GM19351 (cell line): Measurements from ENCODE around the gene TCF7L1.
"Not testable (repeated sequence)": the region's sequence is repeated elsewhere in the genome, so short reads cannot be mapped to it uniquely, and the experiment has no call there.

Source experiments
- ATAC-seq: cut with Tn5 transposase; IDR thresholded peaks from one replicate; pipeline ENCODE4 v1.9.1; 2021; ENCODE audit warnings: mild to moderate bottlenecking, moderate library complexity; ENCODE audit not compliant: unreplicated experiment

TCF7L1 gene, protein sequence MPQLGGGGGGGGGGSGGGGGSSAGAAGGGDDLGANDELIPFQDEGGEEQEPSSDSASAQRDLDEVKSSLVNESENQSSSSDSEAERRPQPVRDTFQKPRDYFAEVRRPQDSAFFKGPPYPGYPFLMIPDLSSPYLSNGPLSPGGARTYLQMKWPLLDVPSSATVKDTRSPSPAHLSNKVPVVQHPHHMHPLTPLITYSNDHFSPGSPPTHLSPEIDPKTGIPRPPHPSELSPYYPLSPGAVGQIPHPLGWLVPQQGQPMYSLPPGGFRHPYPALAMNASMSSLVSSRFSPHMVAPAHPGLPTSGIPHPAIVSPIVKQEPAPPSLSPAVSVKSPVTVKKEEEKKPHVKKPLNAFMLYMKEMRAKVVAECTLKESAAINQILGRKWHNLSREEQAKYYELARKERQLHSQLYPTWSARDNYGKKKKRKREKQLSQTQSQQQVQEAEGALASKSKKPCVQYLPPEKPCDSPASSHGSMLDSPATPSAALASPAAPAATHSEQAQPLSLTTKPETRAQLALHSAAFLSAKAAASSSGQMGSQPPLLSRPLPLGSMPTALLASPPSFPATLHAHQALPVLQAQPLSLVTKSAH

DNA sequence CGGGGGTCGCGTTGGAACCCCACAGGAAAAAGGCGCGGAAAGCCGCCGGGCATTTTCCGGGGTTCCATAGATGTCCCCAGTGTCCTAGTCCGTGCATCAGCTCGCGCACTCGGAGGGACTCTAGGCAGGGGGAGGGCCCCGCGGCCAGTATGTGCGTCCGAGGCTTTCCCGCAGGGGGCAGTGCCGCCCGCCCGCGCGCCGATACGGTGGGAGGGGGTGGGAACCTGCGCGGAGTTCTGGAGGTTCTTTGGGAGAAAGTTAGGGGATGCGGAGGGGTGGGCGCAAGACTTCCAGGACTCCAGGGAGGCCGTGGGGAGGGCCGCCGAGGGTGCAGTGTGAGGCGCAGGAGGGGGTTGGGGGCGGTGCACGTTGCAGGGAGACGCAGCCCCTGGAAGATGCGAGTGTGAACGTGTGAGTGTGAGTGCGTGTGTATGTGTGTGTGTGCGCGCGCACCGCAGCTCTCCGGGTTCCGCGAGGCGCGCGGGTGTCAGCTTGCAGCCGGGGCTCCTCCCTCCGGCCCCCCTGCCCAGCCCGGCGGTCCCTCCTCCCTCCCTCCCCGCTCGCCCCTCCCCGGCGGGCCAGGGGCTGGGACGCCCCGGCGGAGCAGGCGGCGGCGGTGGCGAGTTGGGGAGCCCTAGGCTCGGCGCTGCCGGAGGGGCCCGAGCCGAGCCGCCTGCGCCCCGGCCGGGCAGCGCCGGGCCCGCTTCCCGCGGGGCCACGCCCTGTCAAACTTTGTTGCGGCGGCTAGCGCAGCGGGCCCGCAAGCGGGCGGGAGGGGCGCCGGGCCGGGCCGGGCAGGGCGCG lies at the start of gene TCF7L1:
TCF7L1 (plus strand) TSS at position 559 of the 804 bp plus-strand sequence. CDS start 293 bp downstream, outside the sequence.
- peak; percentile 55 for ATAC-seq

DNA sequence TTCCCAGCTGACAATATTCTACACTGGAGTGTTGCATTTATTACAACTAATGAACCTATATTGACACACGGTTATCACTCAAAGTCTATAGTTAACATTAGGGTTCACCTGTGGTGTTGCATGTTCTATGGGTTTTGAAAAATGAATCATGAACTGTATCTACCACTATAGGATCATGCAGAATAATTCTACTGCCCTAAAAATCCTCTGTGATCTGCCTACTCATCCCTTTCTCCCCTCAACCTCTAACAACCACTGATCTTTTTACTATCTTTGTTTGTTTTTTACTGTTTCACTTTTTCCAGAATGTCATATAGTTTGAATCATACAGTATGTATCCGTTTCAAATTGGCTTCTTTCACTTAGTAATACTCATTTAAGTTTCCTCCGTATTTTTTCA lies 47.6 kb upstream of the TCF7L1 start:
- ATAC-seq: no peak

- no peak for ATAC-seq
These were observed 45.7 kb upstream of the TCF7L1 start for GRCh38 chr2:85087541-85087940.

DNA sequence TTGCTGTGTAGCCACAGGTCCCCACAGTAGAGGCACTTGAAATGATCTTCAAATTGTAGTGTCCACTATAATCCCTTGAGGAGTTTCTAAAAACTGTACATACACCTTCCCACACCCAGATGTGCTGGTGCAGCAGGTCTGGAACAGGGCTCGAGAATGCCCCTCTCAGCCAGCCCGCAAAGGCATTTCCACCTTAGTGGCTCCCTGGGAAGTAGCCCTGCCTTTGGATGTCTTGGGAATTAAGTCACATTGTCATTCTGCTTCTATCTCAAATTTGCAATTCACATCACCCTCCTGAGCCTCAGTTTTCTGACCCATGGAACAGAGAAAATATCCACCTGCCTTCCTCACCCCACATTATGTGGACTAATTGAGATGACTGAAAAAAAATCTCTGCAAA lies 44.3 kb upstream of the TCF7L1 start:
- no peak for ATAC-seq

DNA sequence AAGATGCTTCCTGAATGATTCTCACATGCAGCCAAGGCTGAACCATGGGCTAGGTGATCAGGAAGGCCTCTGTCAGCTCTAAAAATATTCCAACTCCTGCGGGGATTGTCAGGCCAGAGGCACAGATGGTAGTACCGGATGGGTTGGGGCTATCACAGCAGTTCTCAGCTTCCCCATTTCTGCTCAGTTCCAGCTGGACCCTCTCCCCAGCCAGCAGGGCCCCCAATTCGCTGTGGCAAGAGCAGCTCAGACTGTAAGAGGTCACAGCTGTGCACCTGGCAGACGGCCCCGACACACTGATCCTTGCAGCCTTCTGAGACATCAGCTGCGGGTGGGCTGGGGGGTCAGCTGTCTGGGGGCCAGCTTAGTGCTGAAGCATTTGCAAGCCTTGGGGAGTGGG lies 43.6 kb upstream of the TCF7L1 start:
- ATAC-seq: no peak

GRCh38 chr2:85091838-85092237 lies 41.4 kb upstream of the TCF7L1 start:
- no peak for ATAC-seq

DNA sequence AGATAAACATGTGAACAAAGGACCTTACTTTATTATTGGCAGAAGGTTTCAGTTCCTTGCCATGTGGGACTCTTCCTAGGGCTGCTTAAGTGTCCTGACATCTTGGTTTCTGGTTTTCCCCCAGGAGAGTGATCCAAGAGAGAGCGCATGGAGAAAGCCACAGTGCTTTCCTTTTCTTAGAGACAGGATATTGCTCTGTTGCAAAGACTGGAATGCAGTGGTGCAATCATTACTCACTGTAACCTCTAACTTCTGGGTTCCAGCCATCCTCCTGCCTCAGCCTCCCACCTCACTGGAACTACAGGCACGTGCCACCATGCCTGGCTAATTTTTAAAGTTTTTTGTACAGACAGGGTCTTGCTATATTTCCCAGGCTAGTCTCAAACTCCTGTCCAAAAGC lies 38.1 kb upstream of the TCF7L1 start:
- ATAC-seq: no peak

DNA sequence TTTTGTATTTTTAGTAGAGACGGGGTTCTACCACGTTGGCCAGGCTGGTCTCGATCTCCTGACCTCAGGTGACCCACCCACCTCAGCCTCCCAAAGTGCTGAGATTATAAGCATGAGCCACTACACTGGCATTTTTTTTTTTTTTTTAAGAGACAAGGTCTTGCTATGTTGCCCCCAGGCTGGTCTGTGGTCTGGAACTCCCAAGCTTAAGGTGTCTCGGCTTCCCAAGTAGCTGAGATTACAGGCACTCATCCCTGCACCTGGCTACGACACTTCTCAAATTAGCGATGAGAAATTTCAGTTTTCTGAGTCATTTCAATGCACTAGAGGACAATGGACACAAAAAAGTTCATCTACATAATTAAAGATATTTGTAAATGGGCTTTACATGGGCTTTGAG lies 36.6 kb upstream of the TCF7L1 start:
- no peak for ATAC-seq

DNA sequence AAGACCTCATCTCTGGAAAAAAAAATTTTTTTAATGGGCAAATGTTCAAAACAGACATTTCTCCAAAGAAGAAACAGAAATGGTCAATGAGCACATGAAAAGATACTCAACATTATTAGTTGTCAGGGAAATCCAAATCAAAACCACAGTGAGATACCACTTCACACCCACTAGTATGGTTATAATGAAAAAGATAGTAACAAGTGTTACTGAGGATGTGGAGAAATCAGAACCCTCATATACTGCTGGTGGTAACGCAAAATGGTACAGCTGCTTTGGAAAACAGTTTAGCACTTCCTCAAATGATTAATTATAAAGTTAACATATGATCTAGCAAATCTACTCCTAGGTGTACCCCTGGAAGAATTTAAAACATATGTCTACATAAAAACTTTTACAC lies 29.0 kb upstream of the TCF7L1 start:
- no peak for ATAC-seq

DNA sequence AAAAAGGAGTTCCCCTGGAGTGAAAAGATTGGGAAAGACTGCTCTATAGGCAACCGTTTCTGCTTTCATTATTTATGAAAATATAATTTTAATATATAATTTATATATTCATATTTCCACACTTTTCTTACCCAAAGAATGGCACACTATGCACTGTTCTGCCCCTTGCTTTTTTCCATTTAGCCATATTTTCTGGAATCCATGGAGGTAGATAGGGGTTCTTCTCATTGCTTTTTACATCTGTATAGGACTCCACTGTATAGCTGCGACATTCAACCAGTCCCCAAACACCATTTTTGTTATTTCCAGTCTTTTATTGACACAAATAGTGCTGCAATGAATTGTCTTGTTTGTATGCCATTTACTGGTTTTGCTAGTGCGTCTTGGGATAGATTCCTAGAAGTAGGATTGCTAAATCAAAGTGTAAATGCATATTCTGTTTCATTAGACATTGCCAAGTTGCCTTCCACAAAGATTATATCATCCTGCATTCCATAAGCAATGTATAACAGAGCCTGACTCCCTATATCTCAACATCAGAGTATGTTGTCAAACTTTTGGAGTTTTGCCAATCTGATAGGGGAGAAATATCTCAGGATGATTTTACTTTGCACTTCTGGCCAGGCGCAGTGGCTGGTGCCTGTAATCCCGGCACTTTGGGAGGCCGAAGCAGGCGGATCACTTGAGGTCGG lies 26.6 kb upstream of the TCF7L1 start:
- ATAC-seq: no peak

- no peak for ATAC-seq
These were observed 22.1 kb upstream of the TCF7L1 start for GRCh38 chr2:85110991-85111560.

DNA sequence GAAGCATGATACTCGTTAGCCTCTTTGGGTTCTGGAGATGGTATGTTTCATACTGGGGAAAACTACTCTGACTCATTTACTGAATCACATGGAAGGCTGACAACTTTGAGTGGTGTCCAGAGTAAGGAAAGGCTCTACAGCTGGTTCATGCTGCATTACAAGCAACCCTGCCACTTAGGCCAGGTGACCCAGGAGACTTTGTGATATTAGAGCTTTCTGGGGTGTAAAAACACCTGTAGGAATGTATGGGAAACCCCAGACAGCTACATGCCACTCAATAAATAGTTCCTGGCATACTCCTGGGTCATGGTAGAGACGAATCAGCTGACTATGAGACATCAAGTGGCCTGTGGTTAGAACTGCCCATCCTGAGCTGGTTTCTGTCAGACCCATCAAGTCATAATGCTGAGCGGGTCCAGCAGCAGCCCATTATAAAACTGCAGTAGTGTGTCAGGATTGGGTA lies 21.3 kb upstream of the TCF7L1 start:
- ATAC-seq: no peak

DNA sequence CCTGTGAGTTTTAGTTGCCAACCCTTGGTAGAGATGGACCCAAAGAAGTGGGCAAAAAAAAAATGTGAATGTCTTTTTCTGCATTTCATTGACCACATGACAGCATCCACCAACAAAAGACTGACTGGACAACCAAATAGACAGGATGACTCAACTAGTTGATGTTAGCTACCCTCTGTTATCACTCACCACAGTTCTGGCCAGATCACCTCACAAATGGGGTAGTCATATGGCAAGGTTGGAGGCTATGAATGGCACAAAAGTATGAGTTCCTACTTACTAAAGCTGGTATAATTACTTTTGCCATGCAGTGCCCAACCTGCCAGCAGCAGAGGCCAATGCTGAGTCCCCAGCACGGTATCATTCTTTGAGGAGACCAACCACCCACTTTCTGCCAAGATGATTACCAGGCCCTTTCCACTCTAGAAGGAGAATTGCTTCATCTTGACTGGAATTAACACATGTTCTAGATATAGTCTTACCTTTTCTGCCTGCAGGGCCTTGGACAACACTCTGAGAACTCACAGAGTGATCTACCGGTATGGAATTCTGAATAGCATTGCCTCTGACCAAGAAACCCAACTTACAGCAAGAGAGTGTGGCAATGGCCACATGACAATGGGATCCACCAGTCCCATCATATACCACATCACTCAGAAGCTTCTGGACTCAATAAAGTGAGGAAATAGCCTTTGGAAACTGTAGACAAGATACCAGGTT lies 20.1 kb upstream of the TCF7L1 start:
- no peak for ATAC-seq

DNA sequence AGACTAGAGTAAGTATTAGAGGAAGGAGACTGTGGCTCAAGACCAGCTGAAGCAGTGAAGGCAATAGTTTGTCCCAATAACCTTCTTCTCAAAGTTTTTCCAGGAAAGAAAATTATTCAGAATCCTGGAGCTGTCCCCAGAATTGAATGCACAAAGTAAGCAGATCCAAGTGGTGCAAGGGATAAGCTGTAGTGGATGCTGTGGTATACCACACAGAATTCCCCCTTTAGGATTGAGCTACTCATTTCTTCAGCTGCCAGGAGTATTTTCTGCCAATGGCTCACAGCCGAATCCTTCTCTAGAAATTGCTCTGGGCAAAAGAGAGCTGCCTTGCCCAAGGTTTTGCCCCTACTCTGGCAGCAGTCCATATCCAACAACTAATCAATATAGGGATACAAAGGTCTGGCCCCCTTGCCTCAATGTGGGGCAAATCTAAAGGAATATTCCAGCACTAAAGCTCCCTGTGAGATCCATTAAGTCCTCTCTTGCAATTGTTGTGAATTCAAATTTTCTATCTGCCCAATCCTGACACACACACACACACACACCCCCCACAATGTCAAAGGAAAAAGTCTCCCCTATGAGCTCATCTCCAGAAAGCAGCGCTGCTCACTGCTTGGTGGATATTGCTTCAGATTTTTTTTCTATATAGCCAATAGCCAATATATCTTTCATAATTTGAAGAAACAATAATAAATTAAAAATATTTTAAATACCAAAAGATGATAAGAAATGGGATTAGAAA lies 18.4 kb upstream of the TCF7L1 start:
- ATAC-seq: no peak

DNA sequence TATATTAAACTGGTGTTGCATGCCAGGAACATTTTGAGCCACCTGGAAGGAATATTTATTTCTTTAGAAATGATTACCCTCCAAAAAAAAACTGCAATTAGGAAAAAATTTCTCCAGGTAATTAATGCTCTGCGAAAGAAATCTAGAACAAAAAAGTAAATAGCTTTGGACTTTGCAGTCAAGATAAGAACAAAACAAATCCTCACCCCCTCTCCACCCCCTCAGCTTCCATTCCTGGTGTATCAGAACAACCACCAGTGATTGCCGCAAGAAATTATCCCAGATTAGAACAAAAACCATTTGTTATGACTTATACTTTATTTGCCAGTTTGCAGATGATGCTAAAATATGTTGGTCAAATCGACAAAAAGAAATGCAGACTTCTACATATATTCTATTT lies 17.0 kb upstream of the TCF7L1 start:
- ATAC-seq: no peak

GRCh38 chr2:85119900-85120299 lies 13.3 kb upstream of the TCF7L1 start:
- no peak for ATAC-seq

DNA sequence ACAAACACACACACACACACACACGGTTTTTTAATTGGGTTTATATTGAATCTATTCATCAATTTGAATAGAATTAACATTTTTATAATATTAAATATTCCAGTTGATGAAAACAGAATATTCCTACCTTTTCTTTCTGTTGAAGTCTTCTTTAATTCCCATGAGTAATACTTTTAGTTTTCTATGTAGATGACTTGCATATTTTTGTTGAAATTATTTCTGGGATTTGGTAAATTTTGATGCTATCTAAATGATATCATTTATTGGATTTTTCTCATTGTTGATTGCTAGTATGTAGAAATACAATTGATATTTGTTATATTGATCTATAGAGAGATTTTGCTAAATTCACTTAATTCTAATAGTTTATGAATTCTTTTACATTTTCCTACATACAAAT lies 12.8 kb upstream of the TCF7L1 start:
- no peak for ATAC-seq

GRCh38 chr2:85126462-85126861 lies 6.7 kb upstream of the TCF7L1 start:
- not testable (repeated sequence) for ATAC-seq

DNA sequence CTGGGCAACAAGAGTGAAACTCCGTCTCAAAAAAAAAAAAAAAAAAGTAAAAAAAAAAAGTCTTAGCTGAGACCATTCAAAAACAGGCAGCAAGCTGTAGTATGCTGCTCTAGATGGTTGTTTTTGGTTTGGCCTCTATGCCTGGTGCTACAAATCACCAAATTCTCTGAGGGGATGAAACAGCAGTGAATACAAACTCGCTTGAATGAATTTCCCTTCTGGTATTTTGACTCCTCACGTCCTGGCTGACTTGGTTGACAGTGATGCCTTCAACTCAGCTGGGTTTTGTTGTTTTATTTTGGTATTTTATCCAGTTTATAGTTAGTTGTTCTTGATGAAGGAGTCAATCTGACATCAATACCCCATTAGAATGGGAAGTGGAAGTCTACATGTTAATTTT lies 3.3 kb upstream of the TCF7L1 start:
- ATAC-seq: no peak
